ENCODE measurements around the gene PLXNA1. TPM values are rescaled to one million over a fixed set of nuclear protein-coding genes. Genes with fewer than 3 reads are reported as not detected.

Gene PLXNA1
- polyA plus RNA-seq, 1 donor from 2014 or later = 65.6 TPM

DNA sequence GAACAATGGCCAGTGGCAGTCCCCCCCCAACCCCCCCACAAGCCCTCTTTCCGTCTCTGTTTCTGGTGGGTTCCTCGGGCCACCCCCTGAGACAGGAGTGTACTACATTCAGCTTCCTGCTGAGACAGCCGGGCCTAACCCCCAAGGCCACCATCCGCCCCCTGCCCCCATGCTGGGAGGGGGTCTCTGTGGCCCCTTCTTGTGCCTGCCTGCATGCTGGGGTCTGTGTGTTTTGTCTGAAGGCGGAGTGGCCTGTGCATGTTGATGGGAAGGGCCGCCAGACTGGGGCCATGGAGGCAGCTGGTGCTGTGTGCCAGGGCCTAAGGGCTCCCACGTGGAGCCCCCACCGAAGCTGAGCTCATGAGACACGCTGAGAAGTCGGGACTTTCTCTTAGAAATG lies 26.6 kb downstream of the PLXNA1 start:
- Histone ChIP-seq H3F3A (ENCODE audit: insufficient read depth, low read length, poor library complexity, severe bottlenecking) (no peaks in the 10 kb centered on the region), H4K20me1 (ENCODE audit: insufficient read depth) (peaks cover 5% of the 10 kb centered on the region), H3K9me2 (ENCODE audit: insufficient read depth, low read length) (no peaks in the 10 kb centered on the region), H2AFZ (ENCODE audit: low read depth, low read length) (no peak overlapping the region), H3K79me2 (replicated peaks; ENCODE audit: insufficient read depth, low read length) (no peaks in the 10 kb centered on the region), H3K9ac (ENCODE audit: low read length) (no peak overlapping the region), H3K4me3 (ENCODE audit: low read length) (no peak overlapping the region), H3K27ac (ENCODE audit: low read length) (no peak overlapping the region), H3K27me3 (ENCODE audit: insufficient read depth, low read depth, low read length) (no peaks in the 10 kb centered on the region), H3K9me3 (ENCODE audit: low read length) (no peaks in the 10 kb centered on the region), H3K4me2 (ENCODE audit: low read length) (no peak overlapping the region), H3K36me3 (ENCODE audit: insufficient read depth, low read length) (peaks cover 6% of the 10 kb centered on the region)
- no peak for TF ChIP-seq POLR2AphosphoS5 (IDR thresholded peaks at IDR 0.05)
- TF ChIP-seq CTCF (IDR thresholded peaks at IDR 0.05; ENCODE audit: poor library complexity, severe bottlenecking) = no peak
- no peak for TF ChIP-seq EZH2 (IDR thresholded peaks at IDR 0.05; ENCODE audit: borderline replicate concordance, insufficient read depth, low read length, poor library complexity, severe bottlenecking)
- no peak for TF ChIP-seq EP300 (conservative IDR thresholded peaks at IDR 0.05; ENCODE audit: poor library complexity, severe bottlenecking)
- TF ChIP-seq MXI1 (conservative IDR thresholded peaks at IDR 0.05; ENCODE audit: poor library complexity, severe bottlenecking) = no peak
- TF ChIP-seq, protein P1, sequence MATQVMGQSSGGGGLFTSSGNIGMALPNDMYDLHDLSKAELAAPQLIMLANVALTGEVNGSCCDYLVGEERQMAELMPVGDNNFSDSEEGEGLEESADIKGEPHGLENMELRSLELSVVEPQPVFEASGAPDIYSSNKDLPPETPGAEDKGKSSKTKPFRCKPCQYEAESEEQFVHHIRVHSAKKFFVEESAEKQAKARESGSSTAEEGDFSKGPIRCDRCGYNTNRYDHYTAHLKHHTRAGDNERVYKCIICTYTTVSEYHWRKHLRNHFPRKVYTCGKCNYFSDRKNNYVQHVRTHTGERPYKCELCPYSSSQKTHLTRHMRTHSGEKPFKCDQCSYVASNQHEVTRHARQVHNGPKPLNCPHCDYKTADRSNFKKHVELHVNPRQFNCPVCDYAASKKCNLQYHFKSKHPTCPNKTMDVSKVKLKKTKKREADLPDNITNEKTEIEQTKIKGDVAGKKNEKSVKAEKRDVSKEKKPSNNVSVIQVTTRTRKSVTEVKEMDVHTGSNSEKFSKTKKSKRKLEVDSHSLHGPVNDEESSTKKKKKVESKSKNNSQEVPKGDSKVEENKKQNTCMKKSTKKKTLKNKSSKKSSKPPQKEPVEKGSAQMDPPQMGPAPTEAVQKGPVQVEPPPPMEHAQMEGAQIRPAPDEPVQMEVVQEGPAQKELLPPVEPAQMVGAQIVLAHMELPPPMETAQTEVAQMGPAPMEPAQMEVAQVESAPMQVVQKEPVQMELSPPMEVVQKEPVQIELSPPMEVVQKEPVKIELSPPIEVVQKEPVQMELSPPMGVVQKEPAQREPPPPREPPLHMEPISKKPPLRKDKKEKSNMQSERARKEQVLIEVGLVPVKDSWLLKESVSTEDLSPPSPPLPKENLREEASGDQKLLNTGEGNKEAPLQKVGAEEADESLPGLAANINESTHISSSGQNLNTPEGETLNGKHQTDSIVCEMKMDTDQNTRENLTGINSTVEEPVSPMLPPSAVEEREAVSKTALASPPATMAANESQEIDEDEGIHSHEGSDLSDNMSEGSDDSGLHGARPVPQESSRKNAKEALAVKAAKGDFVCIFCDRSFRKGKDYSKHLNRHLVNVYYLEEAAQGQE (IDR thresholded peaks at IDR 0.05; ENCODE audit: borderline replicate concordance) = no peak

DNA sequence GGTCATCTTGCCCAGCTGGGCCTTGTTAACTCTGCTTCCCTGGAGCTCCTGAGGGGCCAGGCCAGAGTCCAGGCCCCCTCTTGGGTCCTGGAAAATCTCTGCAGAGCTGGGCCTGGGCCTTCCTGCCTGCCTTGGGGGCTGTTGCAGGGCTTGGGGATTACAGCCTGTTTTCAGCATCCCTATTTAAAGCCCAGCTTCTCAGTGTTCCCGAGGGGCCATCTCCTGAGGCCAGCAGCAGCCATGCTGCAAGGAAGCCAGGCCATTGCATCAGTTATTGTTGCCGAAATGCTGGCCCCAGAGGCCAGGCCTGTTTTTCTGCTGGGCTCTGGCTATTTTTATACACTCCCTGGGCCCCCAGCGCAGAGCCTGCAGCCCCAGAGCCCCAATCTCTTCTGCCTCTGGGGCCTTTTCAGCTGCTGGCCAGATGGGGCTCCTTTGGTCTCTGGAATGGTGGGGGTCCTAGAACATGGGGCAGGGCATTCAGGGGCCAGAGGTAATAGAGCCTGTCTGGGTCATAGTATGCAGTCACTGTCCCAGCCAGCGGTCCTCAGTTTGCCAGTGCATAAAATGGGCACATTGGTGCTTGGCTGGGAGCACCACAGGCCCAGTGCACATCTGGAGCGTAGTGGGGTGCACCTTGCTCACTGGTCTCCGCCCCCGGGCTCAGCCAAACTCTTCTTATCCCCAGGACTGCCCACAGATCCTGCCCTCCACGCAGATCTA lies 28.5 kb downstream of the PLXNA1 start:
- no peaks in the 10 kb centered on the region for H3K79me2 ChIP-seq (replicated peaks; ENCODE audit: insufficient read depth, low read length)
- TF ChIP-seq SMC3 (conservative IDR thresholded peaks at IDR 0.05; ENCODE audit: poor library complexity) (no peak), TAF1 (IDR thresholded peaks at IDR 0.05; ENCODE audit: low read depth) (no peak), EZH2 (IDR thresholded peaks at IDR 0.05; ENCODE audit: borderline replicate concordance, insufficient read depth, low read length, poor library complexity, severe bottlenecking) (no peak), POLR2AphosphoS5 (IDR thresholded peaks at IDR 0.05) (no peak), CTCF (IDR thresholded peaks at IDR 0.05; ENCODE audit: poor library complexity, severe bottlenecking) (no peak)
- peaks cover 5% of the 10 kb centered on the region for H4K20me1 ChIP-seq (ENCODE audit: insufficient read depth)
- no peaks in the 10 kb centered on the region for H3K27me3 ChIP-seq (ENCODE audit: insufficient read depth, low read depth, low read length)
- no peak overlapping the region for H3K27ac ChIP-seq (ENCODE audit: low read length)
- H3K36me3 ChIP-seq (ENCODE audit: insufficient read depth, low read length) = peaks cover 6% of the 10 kb centered on the region
- no peak overlapping the region for H2AFZ ChIP-seq (ENCODE audit: low read depth, low read length)
- no peak overlapping the region for H3K4me3 ChIP-seq (ENCODE audit: low read length)
- H3K9ac ChIP-seq (ENCODE audit: low read length) = no peak overlapping the region
- no peaks in the 10 kb centered on the region for H3K9me2 ChIP-seq (ENCODE audit: insufficient read depth, low read length)
- no peak overlapping the region for H3K4me2 ChIP-seq (ENCODE audit: low read length)
- H3K9me3 ChIP-seq (ENCODE audit: low read length) = no peaks in the 10 kb centered on the region
- no peaks in the 10 kb centered on the region for H3F3A ChIP-seq (ENCODE audit: insufficient read depth, low read length, poor library complexity, severe bottlenecking)
